ENCODE measurements around the gene FAM222A.

FAM222A gene

DNA sequence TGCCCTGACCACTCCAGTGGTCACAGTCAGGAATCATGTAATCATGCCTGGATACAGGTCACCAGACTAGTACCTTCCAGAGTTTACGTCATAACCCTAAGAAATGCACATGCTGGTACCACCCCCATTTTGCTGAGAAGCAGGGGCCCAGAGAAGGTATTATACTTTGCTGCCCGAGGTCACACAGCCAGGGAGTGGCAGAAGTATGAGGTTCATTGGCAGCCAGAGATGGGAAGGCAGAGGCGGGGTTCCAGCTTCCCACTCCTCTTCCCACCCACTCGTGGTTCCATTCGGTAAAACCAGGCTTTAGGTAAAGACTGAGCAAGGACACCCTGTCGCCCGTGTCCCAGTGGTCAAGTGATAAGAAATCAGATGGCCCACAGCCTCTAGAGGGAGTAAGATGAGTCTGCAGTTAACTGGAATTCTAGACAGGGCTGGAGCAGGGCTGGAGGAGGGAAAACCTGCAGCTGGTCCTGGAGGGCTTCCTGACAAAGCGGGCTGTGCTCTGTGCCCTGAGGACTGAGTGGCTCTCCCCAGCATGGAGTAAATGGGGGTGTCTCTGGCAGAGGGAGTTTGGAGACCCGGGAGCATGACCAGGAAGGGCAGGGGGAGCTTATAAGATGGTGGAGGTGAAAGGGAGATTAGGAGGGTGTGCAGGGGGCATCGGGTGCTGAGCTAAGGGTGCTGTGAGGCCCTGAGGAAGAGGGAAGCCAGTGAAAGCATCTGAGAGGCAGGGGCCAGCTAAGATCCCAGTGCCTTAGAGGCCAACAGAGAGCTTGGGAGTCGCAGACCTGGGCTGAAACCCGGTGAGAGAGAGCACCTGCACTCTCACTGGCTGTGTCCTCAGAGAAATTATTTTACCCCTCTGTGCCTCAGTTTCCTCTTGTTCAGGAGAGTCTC lies 5.7 kb downstream of the FAM222A start:
- Histone ChIP-seq H3K56ac (ENCODE audit: low read length) (peak overlapping the region; percentile 46), H2AK5ac (ENCODE audit: low read length) (peak overlapping the region; percentile 15), H3K4me2 (ENCODE audit: low read length) (no peak overlapping the region), H3K27ac (ENCODE audit: low read depth, low read length) (no peak overlapping the region), H2BK5ac (ENCODE audit: low read length) (no peak overlapping the region), H3K27me3 (ENCODE audit: insufficient read depth, low read length, poor library complexity) (no peaks in the 10 kb centered on the region), H3K4me3 (ENCODE audit: low read length) (no peak overlapping the region), H3K4me1 (ENCODE audit: control insufficient read depth, low read depth, low read length) (peaks cover 13% of the 10 kb centered on the region), H3K23ac (ENCODE audit: low read length) (no peak overlapping the region), H3K4ac (ENCODE audit: low read depth, low read length) (no peak overlapping the region), H3K36me3 (ENCODE audit: control insufficient read depth, insufficient read depth, low read length) (no peaks in the 10 kb centered on the region), H4K5ac (ENCODE audit: low read length) (no peak overlapping the region), H2BK15ac (replicated peaks; ENCODE audit: low read depth) (no peak overlapping the region), H3K79me2 (ENCODE audit: control insufficient read depth, insufficient read depth, low read length) (no peaks in the 10 kb centered on the region), H2BK120ac (ENCODE audit: low read depth, low read length) (no peak overlapping the region), H4K8ac (ENCODE audit: low read depth, low read length) (no peak overlapping the region), H3K79me1 (ENCODE audit: low read length) (peaks cover 8% of the 10 kb centered on the region), H3K9ac (ENCODE audit: low read length) (peak overlapping the region; percentile 11), H3K18ac (ENCODE audit: low read length) (no peak overlapping the region)
- peak; percentile 79 for DNase-seq
- no CpG with 5 or more reads among the region's 12 CpGs for WGBS (ENCODE audit: extremely low coverage, insufficient coverage, low lambda C conversion rate)

- H3K4ac ChIP-seq (ENCODE audit: low read depth, low read length) = no peak overlapping the region
- no peak overlapping the region for H2BK120ac ChIP-seq (ENCODE audit: low read depth, low read length)
- no peak overlapping the region for H2BK5ac ChIP-seq (ENCODE audit: low read length)
- H3K4me3 ChIP-seq (ENCODE audit: low read length) = no peak overlapping the region
- no peak overlapping the region for H3K18ac ChIP-seq (ENCODE audit: low read length)
- H3K23ac ChIP-seq (ENCODE audit: low read length) = no peak overlapping the region
- no peak overlapping the region for H2AK5ac ChIP-seq (ENCODE audit: low read length)
- no peak overlapping the region for H4K5ac ChIP-seq (ENCODE audit: low read length)
- no peaks in the 10 kb centered on the region for H3K27me3 ChIP-seq (ENCODE audit: insufficient read depth, low read length, poor library complexity)
- no peak overlapping the region for H3K27ac ChIP-seq (ENCODE audit: low read depth, low read length)
- no peaks in the 10 kb centered on the region for H3K79me2 ChIP-seq (ENCODE audit: control insufficient read depth, insufficient read depth, low read length)
- no peak for DNase-seq
- no peaks in the 10 kb centered on the region for H3K36me3 ChIP-seq (ENCODE audit: control insufficient read depth, insufficient read depth, low read length)
- no peak overlapping the region for H2BK15ac ChIP-seq (replicated peaks; ENCODE audit: low read depth)
- H4K8ac ChIP-seq (ENCODE audit: low read depth, low read length) = no peak overlapping the region
- no CpG with 5 or more reads among the region's 12 CpGs for WGBS (ENCODE audit: extremely low coverage, insufficient coverage, low lambda C conversion rate)
- H3K4me1 ChIP-seq (ENCODE audit: control insufficient read depth, low read depth, low read length) = peaks cover 13% of the 10 kb centered on the region
- no peak overlapping the region for H3K9ac ChIP-seq (ENCODE audit: low read length)
- no peak overlapping the region for H3K4me2 ChIP-seq (ENCODE audit: low read length)
- H3K79me1 ChIP-seq (ENCODE audit: low read length) = peaks cover 6% of the 10 kb centered on the region
- H3K56ac ChIP-seq (ENCODE audit: low read length) = peak overlapping the region; percentile 46
Observed at GRCh38 chr12:109720152-109720856, 6.7 kb downstream of the FAM222A start.

- H3K4me2 ChIP-seq (ENCODE audit: low read length) = no peak overlapping the region
- no peak overlapping the region for H3K4me3 ChIP-seq (ENCODE audit: low read length)
- no peak overlapping the region for H3K23ac ChIP-seq (ENCODE audit: low read length)
- no peak overlapping the region for H3K56ac ChIP-seq (ENCODE audit: low read length)
- no peak overlapping the region for H3K9ac ChIP-seq (ENCODE audit: low read length)
- H3K79me1 ChIP-seq (ENCODE audit: low read length) = peaks cover 5% of the 10 kb centered on the region
- no CpG with 5 or more reads among the region's 1 CpG for WGBS (ENCODE audit: extremely low coverage, insufficient coverage, low lambda C conversion rate)
- H3K4me1 ChIP-seq (ENCODE audit: control insufficient read depth, low read depth, low read length) = peaks cover 13% of the 10 kb centered on the region
- no peak overlapping the region for H2BK120ac ChIP-seq (ENCODE audit: low read depth, low read length)
- no peak overlapping the region for H3K4ac ChIP-seq (ENCODE audit: low read depth, low read length)
- H3K27me3 ChIP-seq (ENCODE audit: insufficient read depth, low read length, poor library complexity) = no peaks in the 10 kb centered on the region
- H3K27ac ChIP-seq (ENCODE audit: low read depth, low read length) = no peak overlapping the region
- no peaks in the 10 kb centered on the region for H3K79me2 ChIP-seq (ENCODE audit: control insufficient read depth, insufficient read depth, low read length)
- no peak for DNase-seq
- H3K36me3 ChIP-seq (ENCODE audit: control insufficient read depth, insufficient read depth, low read length) = no peaks in the 10 kb centered on the region
- H4K8ac ChIP-seq (ENCODE audit: low read depth, low read length) = no peak overlapping the region
- H2AK5ac ChIP-seq (ENCODE audit: low read length) = no peak overlapping the region
- no peak overlapping the region for H2BK15ac ChIP-seq (replicated peaks; ENCODE audit: low read depth)
- no peak overlapping the region for H3K18ac ChIP-seq (ENCODE audit: low read length)
- H2BK5ac ChIP-seq (ENCODE audit: low read length) = no peak overlapping the region
- H4K5ac ChIP-seq (ENCODE audit: low read length) = no peak overlapping the region
Observed at GRCh38 chr12:109720857-109721189, 7.2 kb downstream of the FAM222A start.

GRCh38 chr12:109721276-109721675 lies 7.7 kb downstream of the FAM222A start:
- H2BK120ac ChIP-seq (ENCODE audit: low read depth, low read length) = no peak overlapping the region
- H3K23ac ChIP-seq (ENCODE audit: low read length) = no peak overlapping the region
- H3K18ac ChIP-seq (ENCODE audit: low read length) = no peak overlapping the region
- H3K27ac ChIP-seq (ENCODE audit: low read depth, low read length) = no peak overlapping the region
- H3K4me1 ChIP-seq (ENCODE audit: control insufficient read depth, low read depth, low read length) = peaks cover 13% of the 10 kb centered on the region
- no peak overlapping the region for H2BK5ac ChIP-seq (ENCODE audit: low read length)
- no CpG with 5 or more reads among the region's 10 CpGs for WGBS (ENCODE audit: extremely low coverage, insufficient coverage, low lambda C conversion rate)
- no peak overlapping the region for H4K5ac ChIP-seq (ENCODE audit: low read length)
- H3K79me2 ChIP-seq (ENCODE audit: control insufficient read depth, insufficient read depth, low read length) = no peaks in the 10 kb centered on the region
- H3K27me3 ChIP-seq (ENCODE audit: insufficient read depth, low read length, poor library complexity) = no peaks in the 10 kb centered on the region
- no peak overlapping the region for H4K8ac ChIP-seq (ENCODE audit: low read depth, low read length)
- H3K9ac ChIP-seq (ENCODE audit: low read length) = no peak overlapping the region
- H3K79me1 ChIP-seq (ENCODE audit: low read length) = peaks cover 4% of the 10 kb centered on the region
- H3K36me3 ChIP-seq (ENCODE audit: control insufficient read depth, insufficient read depth, low read length) = no peaks in the 10 kb centered on the region
- no peak overlapping the region for H3K4ac ChIP-seq (ENCODE audit: low read depth, low read length)
- H2AK5ac ChIP-seq (ENCODE audit: low read length) = no peak overlapping the region
- no peak overlapping the region for H2BK15ac ChIP-seq (replicated peaks; ENCODE audit: low read depth)
- no peak overlapping the region for H3K4me2 ChIP-seq (ENCODE audit: low read length)
- DNase-seq = no peak
- no peak overlapping the region for H3K56ac ChIP-seq (ENCODE audit: low read length)
- H3K4me3 ChIP-seq (ENCODE audit: low read length) = no peak overlapping the region

DNA sequence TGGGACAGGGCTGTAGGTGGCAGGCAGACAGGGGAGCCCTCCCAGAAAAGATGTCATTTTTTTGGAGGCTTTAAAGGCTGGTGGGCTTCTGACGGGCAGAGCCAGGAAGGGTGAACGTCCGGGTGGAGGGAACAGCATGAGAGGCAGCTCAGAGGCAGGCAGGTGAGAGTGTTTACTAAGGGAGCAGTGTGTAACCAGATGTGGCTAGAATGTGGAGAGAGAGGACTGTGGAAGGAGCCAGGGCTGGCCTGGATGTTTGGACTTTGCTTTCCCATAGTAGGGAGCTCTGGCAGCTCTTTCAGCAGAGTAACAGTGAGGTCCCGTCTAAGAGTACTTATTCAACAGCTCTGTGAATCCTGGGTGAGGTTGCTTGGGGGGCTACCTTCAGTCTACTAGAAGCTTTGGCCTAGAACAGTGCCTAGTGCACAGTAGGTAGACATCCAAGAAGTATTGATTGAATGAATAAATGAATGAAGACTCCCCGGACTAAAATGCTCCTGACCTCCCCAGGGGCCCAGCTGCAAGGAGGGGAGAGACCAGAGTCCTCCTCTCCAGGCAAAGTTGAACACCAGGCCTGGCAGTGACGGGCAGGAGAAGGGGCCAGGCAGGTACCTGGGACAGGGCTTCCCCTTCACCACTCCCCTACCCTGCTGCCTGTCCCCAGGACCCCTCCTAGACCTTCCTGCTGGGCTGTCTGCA lies 8.5 kb downstream of the FAM222A start:
- Histone ChIP-seq H4K5ac (ENCODE audit: low read length) (no peak overlapping the region), H3K18ac (ENCODE audit: low read length) (no peak overlapping the region), H2BK15ac (replicated peaks; ENCODE audit: low read depth) (no peak overlapping the region), H3K4me2 (ENCODE audit: low read length) (no peak overlapping the region), H3K56ac (ENCODE audit: low read length) (no peak overlapping the region), H3K27ac (ENCODE audit: low read depth, low read length) (no peak overlapping the region), H3K27me3 (ENCODE audit: insufficient read depth, low read length, poor library complexity) (no peaks in the 10 kb centered on the region), H3K36me3 (ENCODE audit: control insufficient read depth, insufficient read depth, low read length) (no peaks in the 10 kb centered on the region), H3K23ac (ENCODE audit: low read length) (no peak overlapping the region), H3K4me3 (ENCODE audit: low read length) (no peak overlapping the region), H3K4me1 (ENCODE audit: control insufficient read depth, low read depth, low read length) (peaks cover 10% of the 10 kb centered on the region), H3K4ac (ENCODE audit: low read depth, low read length) (no peak overlapping the region), H4K8ac (ENCODE audit: low read depth, low read length) (no peak overlapping the region), H3K79me2 (ENCODE audit: control insufficient read depth, insufficient read depth, low read length) (no peaks in the 10 kb centered on the region), H2AK5ac (ENCODE audit: low read length) (no peak overlapping the region), H2BK5ac (ENCODE audit: low read length) (no peak overlapping the region), H2BK120ac (ENCODE audit: low read depth, low read length) (no peak overlapping the region), H3K79me1 (ENCODE audit: low read length) (peaks cover 2% of the 10 kb centered on the region), H3K9ac (ENCODE audit: low read length) (no peak overlapping the region)
- DNase-seq = no peak
- WGBS (ENCODE audit: extremely low coverage, insufficient coverage, low lambda C conversion rate) = no CpG with 5 or more reads among the region's 6 CpGs

All from mesendoderm (in vitro differentiated cells).